Naive thymus-derived CD4-positive, alpha-beta T cell (primary cell): ENCODE measurements around the gene TUBA1C. TPM values are rescaled to one million over a fixed set of nuclear protein-coding genes. Genes with fewer than 3 reads are reported as not detected.

Experiments
- ATAC-seq: fragments of 150-1000 bp; cut with Tn5 transposase; 2 replicates; pipeline ENCODE4 v1.10.0; 2021; ENCODE audit warnings: mild to moderate bottlenecking, moderate library complexity
- CTCF ChIA-PET: fragments of 350-600 bp; sonication (Branson Sonifier 250); formaldehyde crosslinking; loops from one replicate; lab custom pipeline; 2021; ENCODE audit warnings: antibody characterized with exemption; lab: Charles Lee
- POLR2A ChIA-PET: fragments of 350-600 bp; sonication (Branson Sonifier 250); formaldehyde crosslinking; loops from one replicate; lab custom pipeline; 2021; ENCODE audit warnings: antibody characterized with exemption, inconsistent platforms; lab: Charles Lee
- DNase-seq, 9 donors: peaks; one replicate each; pipeline versions ENCODE4 v3.0.0 to v3.0.0-alpha.2; 2020 to 2022; ENCODE audit warnings: mixed read lengths in 1 of 9
- H3K27ac ChIP-seq: one replicate; pipeline ENCODE4 v1.7.0; 2013; ENCODE audit warnings: mild to moderate bottlenecking, low read depth, low read length, moderate library complexity
- H3K27me3 ChIP-seq, 2 donors: one replicate each; pipeline ENCODE4 v1.7.0; 2013; ENCODE audit warnings: low read length in 2 of 2, mild to moderate bottlenecking in 2 of 2, moderate library complexity in 2 of 2; ENCODE audit not compliant: control insufficient read depth in 2 of 2, insufficient read depth in 2 of 2
- H3K36me3 ChIP-seq, 3 experiments: 1 replicate in 2 of 3; 2 replicates in 1 of 3; pipeline ENCODE4 v1.7.0; 2013; ENCODE audit warnings: low read length in 3 of 3, mild to moderate bottlenecking in 3 of 3, moderate library complexity in 1 of 3; ENCODE audit not compliant: insufficient read depth in 3 of 3, control insufficient read depth in 2 of 3
- H3K4me1 ChIP-seq, 2 donors: one replicate each; pipeline ENCODE4 v1.7.0; 2013; ENCODE audit warnings: low read length in 2 of 2, mild to moderate bottlenecking in 2 of 2, moderate library complexity in 1 of 2; ENCODE audit not compliant: control insufficient read depth in 2 of 2, insufficient read depth in 2 of 2
- H3K4me3 ChIP-seq: 2 replicates; pipeline ENCODE4 v1.7.0; 2013; ENCODE audit warnings: mild to moderate bottlenecking, low read length
- H3K9me3 ChIP-seq, 3 experiments: 1 replicate in 2 of 3; 2 replicates in 1 of 3; pipeline ENCODE4 v1.7.0; 2013; ENCODE audit warnings: low read length in 3 of 3; ENCODE audit not compliant: control insufficient read depth in 2 of 3
- H3K27ac Mint-ChIP-seq, 9 donors: one replicate each; pipeline ENCODE4 v1.8.0; 2020 to 2022; ENCODE audit warnings: mixed read lengths in 9 of 9, mild to moderate bottlenecking in 8 of 9, moderate library complexity in 5 of 9, inconsistent platforms in 2 of 9
- H3K27me3 Mint-ChIP-seq, 5 donors: one replicate each; pipeline ENCODE4 v1.8.0; 2021 to 2022; ENCODE audit warnings: mixed read lengths in 5 of 5, mild to moderate bottlenecking in 1 of 5
- H3K36me3 Mint-ChIP-seq, 5 donors: one replicate each; pipeline ENCODE4 v1.8.0; 2020 to 2022; ENCODE audit warnings: mixed read lengths in 5 of 5, mild to moderate bottlenecking in 3 of 5, inconsistent platforms in 1 of 5
- H3K4me1 Mint-ChIP-seq, 7 donors: one replicate each; pipeline ENCODE4 v1.8.0; 2020 to 2022; ENCODE audit warnings: mixed read lengths in 7 of 7, mild to moderate bottlenecking in 3 of 7, inconsistent platforms in 1 of 7
- H3K4me3 Mint-ChIP-seq, 10 donors: one replicate each; pipeline ENCODE4 v1.8.0; 2020 to 2022; ENCODE audit warnings: mild to moderate bottlenecking in 10 of 10, mixed read lengths in 10 of 10, moderate library complexity in 6 of 10, inconsistent platforms in 2 of 10
- H3K9me3 Mint-ChIP-seq, 11 donors: one replicate each; pipeline ENCODE4 v1.8.0; 2020 to 2022; ENCODE audit warnings: mixed read lengths in 11 of 11, mild to moderate bottlenecking in 4 of 11, inconsistent platforms in 1 of 11, moderate library complexity in 1 of 11
- intact Hi-C, 2 donors: fragments of 100-400 bp; cut with micrococcal nuclease; formaldehyde crosslinking; loops; one replicate each; pipeline ENCODE4 v1.15.1; 2023
- polyA plus RNA-seq, 2 donors: library from polyadenylated mRNA; unstranded; fragments of 300-500 nt; fragmentation: Illumina TruSeq; gene quantifications; one replicate each; pipeline ENCODE4 v1.2.3, GENCODE V29; 2021
- total RNA-seq, 6 experiments: library from RNA in 5 of 6; stranded (reverse) in 5 of 6; gene quantifications; 1 replicate in 5 of 6; 2 replicates in 1 of 6; pipeline ENCODE4 v1.2.3 and lab custom pipeline; 2021 to 2026

TUBA1C gene
- total and polyA plus RNA-seq, 7 experiments from 2014 or later = 17.9 to 195 (median 23.1) TPM

DNA sequence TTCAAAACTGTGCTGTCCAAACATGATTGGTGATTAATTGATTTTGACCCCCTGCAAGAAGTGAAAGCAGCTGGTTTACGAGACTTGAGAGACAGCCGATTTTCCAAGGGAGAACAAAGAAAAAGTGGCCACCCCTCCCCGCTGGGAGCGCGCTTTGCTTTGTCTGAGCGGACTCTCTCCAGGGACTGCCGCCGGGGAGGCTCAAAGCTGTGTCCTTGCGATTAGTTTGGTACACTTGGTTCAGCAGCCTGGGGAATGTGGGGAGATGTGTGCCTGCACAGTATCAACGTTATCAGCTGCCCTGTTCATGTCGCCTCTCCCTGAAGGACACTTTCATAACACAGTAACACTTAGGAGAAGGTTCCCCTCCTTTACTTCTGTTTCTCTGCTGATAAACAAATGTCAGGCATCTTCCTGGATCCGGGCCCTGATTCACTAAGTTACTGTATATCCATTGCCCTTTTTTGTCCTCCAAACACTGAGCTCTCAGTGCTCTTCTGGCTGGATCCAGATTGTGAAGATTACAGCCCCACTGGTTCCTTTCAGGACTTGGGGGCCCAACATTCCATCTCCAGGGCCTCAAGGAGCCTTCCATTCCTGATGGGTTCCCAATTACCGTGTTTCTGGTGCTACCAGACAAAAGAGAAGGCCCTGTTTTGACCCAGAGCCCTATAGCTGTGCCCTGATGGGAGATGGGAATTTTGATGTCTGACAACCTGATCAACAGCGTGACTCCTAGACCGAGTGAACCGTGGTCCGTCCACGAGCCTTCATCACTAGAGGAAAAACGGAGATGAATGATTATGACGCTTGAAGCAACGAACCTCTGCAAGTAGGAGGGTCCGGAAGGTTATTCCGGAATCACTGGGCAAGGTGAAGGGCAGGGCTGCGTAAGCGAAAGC, 31.7 kb upstream of the TUBA1C start:
- H3K4me3 ChIP-seq = no peak overlapping the region
- peaks cover 0 to 7% of the 10 kb centered on the region in 2 donors for H3K4me1 ChIP-seq
- peaks cover 0 to 12% (median 9%) of the 10 kb centered on the region in 7 donors for H3K4me1 Mint-ChIP-seq
- ATAC-seq = no peak
- intact Hi-C loops = no loop called here
- peaks cover 0 to 7% (median 0%) of the 10 kb centered on the region in 5 donors for H3K27me3 Mint-ChIP-seq
- no peak overlapping the region for H3K27ac ChIP-seq
- no peaks in the 10 kb centered on the region for H3K9me3 Mint-ChIP-seq
- DNase-seq = peak in 1 of 9 donors; percentile 7
- POLR2A ChIA-PET = interaction anchor here (5.2 to 5.3 kb wide), 2 partner anchors 45 to 102 kb away, joined by 38 to 39 read pairs; partner anchors contain the start of genes TUBA1A and TUBA1B
- H3K27ac Mint-ChIP-seq = peak overlapping the region; percentile 65 to 93 (median 89)
- no peaks in the 10 kb centered on the region for H3K27me3 ChIP-seq
- CTCF ChIA-PET = interaction anchor here (1.2 to 2.9 kb wide), 5 partner anchors 9 to 170 kb away, joined by 3 to 20 read pairs (median 5); partner anchors contain the start of genes LMBR1L and TUBA1B
- no peaks in the 10 kb centered on the region for H3K9me3 ChIP-seq
- H3K36me3 ChIP-seq = no peaks in the 10 kb centered on the region
- H3K4me3 Mint-ChIP-seq = peak overlapping the region; percentile 68 to 89 (median 85)
- H3K36me3 Mint-ChIP-seq = no peaks in the 10 kb centered on the region

DNA sequence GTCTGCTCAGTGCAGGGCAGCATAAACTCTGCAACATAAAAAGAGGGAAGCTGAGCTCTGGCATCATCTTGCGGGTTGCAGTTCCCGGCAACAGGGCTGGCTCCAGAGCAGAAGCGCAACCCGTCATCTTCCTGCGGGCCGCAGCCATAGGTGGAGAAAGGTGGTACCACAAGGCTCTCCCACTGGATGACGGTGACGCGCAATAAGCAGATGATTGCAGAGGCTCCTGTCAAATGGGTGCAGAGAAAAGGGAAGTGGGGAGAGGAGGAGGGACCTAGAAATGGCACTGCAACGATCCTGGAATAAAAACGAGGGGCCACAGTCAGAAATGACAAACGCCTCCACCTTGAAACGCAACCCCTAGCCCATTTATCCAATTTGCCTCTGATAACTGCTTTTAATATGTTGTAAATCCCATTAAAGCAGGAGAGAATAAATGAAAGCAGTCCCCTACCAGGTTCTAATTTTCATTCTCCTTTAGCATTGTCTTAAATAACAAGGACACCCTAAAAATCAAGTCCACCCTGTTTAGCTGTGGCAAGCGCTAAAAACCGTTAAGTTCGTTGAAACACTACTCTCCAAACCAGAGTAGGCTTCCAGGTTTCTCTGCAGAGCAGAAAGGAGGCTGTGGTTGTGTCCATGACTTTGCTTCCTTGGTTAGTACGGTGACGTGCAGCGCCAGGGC, 30.9 kb upstream of the TUBA1C start:
- ATAC-seq = peak; percentile 65
- peaks cover 0 to 7% (median 0%) of the 10 kb centered on the region in 5 donors for H3K27me3 Mint-ChIP-seq
- Histone ChIP-seq H3K27me3 (no peaks in the 10 kb centered on the region), H3K4me1 (peaks cover 0 to 7% of the 10 kb centered on the region in 2 donors), H3K4me3 (no peak overlapping the region), H3K36me3 (no peaks in the 10 kb centered on the region), H3K9me3 (no peaks in the 10 kb centered on the region), H3K27ac (peak overlapping the region; percentile 66)
- peaks cover 0 to 12% (median 9%) of the 10 kb centered on the region in 7 donors for H3K4me1 Mint-ChIP-seq
- intact Hi-C loops = loop anchor here (1.0 to 2.0 kb wide), 10 partner anchors 30 to 382 kb away; partner anchors contain the start of genes KMT2D (in 2 of the 2), DDX23 (in 1 of the 2), LMBR1L (in 1 of the 2) and TUBA1A (in 1 of the 2)
- H3K9me3 Mint-ChIP-seq = no peaks in the 10 kb centered on the region
- DNase-seq = peak in 7 of 9 donors; percentile 2 to 38 (median 13)
- POLR2A ChIA-PET = interaction anchor here (5.2 to 5.3 kb wide), 2 partner anchors 46 to 103 kb away, joined by 38 to 39 read pairs; partner anchors contain the start of genes TUBA1A and TUBA1B
- H3K4me3 Mint-ChIP-seq = peak overlapping the region; percentile 68 to 89 (median 85)
- no peaks in the 10 kb centered on the region for H3K36me3 Mint-ChIP-seq
- H3K27ac Mint-ChIP-seq = peak overlapping the region; percentile 75 to 93 (median 89)
- CTCF ChIA-PET = interaction anchor here (1.0 to 2.9 kb wide), 5 partner anchors 26 to 164 kb away, joined by 3 to 20 read pairs (median 3); partner anchors contain the start of genes LMBR1L, RHEBL1 and TUBA1B

DNA sequence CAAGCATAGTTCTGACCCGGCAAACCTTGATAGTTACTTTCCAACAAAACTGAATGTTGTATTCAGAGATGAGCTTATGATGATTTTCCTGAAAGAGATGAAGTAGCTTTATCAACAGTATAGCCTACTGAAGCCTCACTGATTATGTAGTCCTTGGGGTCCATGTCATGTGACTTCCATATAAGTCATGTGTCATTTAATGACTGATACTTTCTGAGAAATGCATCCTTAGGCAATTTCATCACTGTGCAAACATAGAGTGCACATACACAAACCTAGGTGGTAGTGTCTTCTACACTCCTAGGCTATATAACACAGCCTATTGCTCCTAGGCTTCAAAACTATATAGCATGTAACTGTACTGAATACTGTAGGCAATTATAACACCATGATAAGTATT, 28.5 kb upstream of the TUBA1C start:
- intact Hi-C loops = no loop called here
- ATAC-seq (no peak), DNase-seq (no peak)
- peak overlapping the region in 3 of 10 donors; percentile 23 to 33 (median 29) for H3K4me3 Mint-ChIP-seq
- ChIA-PET POLR2A (interaction anchor here (0.6 to 1.7 kb wide), 5 partner anchors 46 to 106 kb away, joined by 3 to 4 read pairs (median 3); partner anchors contain the start of gene TUBA1B), CTCF (interaction anchor here (0.5 to 1.8 kb wide), 5 partner anchors 15 to 149 kb away, joined by 3 to 12 read pairs (median 3); partner anchors contain the start of gene TUBA1A)
- H3K36me3 Mint-ChIP-seq = no peaks in the 10 kb centered on the region
- no peaks in the 10 kb centered on the region for H3K9me3 ChIP-seq
- no peaks in the 10 kb centered on the region for H3K36me3 ChIP-seq
- H3K4me1 Mint-ChIP-seq = peaks cover 0 to 12% (median 8%) of the 10 kb centered on the region in 7 donors
- H3K4me1 ChIP-seq = peaks cover 0 to 7% of the 10 kb centered on the region in 2 donors
- no peak overlapping the region for H3K27ac ChIP-seq
- no peaks in the 10 kb centered on the region for H3K27me3 ChIP-seq
- no peaks in the 10 kb centered on the region for H3K9me3 Mint-ChIP-seq
- H3K27ac Mint-ChIP-seq = peak overlapping the region in 2 of 9 donors; percentile 43 to 55
- H3K27me3 Mint-ChIP-seq = peaks cover 0 to 14% (median 0%) of the 10 kb centered on the region in 5 donors
- no peak overlapping the region for H3K4me3 ChIP-seq

DNA sequence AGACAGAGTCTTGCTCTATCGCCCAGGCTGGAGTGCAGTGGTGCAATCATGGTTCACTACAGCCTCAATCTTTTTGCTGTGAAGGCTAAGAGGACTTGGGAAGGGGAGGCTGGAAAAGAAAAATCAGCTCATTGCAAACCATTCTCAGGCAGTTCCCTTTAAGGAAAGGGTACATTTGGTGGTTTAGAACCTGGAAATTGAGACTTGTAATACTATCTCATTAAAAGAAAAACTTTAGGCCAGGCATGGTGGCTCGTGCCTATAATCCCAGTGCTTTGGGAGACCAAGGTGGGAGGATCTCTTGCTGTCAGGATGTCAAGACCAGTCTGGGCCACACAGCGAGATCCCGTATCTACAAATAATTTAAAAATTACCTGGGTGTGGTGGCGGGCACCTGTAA, 21.3 kb upstream of the TUBA1C start:
- CTCF ChIA-PET = interaction anchor here (0.7 to 1.1 kb wide), 5 partner anchors 8 to 340 kb away, joined by 3 to 4 read pairs (median 3); a partner anchor contains a TSS
- Mint-ChIP-seq H3K27ac (no peak overlapping the region), H3K4me1 (peaks cover 0 to 2% (median 0%) of the 10 kb centered on the region in 7 donors), H3K9me3 (no peaks in the 10 kb centered on the region), H3K4me3 (no peak overlapping the region), H3K36me3 (no peaks in the 10 kb centered on the region), H3K27me3 (peaks cover 0 to 7% (median 0%) of the 10 kb centered on the region in 5 donors)
- Histone ChIP-seq H3K27me3 (no peaks in the 10 kb centered on the region), H3K4me1 (no peaks in the 10 kb centered on the region), H3K36me3 (no peaks in the 10 kb centered on the region), H3K9me3 (no peaks in the 10 kb centered on the region), H3K4me3 (no peak overlapping the region), H3K27ac (no peak overlapping the region)
- no peak for DNase-seq
- ATAC-seq = no peak
- intact Hi-C loops = no loop called here
- POLR2A ChIA-PET = interaction anchor here (0.6 to 0.7 kb wide), 2 partner anchors 179 to 782 kb away, joined by 3 to 4 read pairs; no protein-coding TSS in a partner anchor

DNA sequence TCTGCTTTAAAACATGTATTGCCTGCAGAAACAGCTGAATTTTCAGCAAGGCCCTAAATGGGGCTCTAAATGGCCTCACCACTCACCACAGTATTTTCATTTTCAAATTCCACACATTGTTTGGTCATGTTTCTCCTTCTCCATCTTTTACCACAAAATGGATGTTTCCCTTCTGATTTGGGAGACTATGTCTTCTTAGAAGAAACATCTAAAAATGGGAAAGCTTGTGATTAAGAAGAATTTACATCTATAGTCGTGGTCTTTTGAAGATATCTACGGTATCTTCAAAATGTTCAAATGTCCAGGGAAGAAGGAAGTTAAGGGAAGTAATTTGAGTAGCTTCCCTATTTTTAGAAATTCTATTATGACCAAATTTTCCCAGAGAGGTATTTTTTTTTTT, 20.7 kb upstream of the TUBA1C start:
- no peak overlapping the region for H3K4me3 Mint-ChIP-seq
- intact Hi-C loops = no loop called here
- H3K27me3 Mint-ChIP-seq = peaks cover 0 to 7% (median 0%) of the 10 kb centered on the region in 5 donors
- no peak overlapping the region for H3K4me3 ChIP-seq
- no peak for DNase-seq
- CTCF ChIA-PET = interaction anchor here (0.7 to 1.1 kb wide), 4 partner anchors 9 to 340 kb away, joined by 3 to 4 read pairs (median 4); a partner anchor contains a TSS
- H3K9me3 ChIP-seq = no peaks in the 10 kb centered on the region
- no peaks in the 10 kb centered on the region for H3K36me3 ChIP-seq
- ATAC-seq = no peak
- H3K27me3 ChIP-seq = no peaks in the 10 kb centered on the region
- H3K9me3 Mint-ChIP-seq = no peaks in the 10 kb centered on the region
- H3K27ac Mint-ChIP-seq = no peak overlapping the region
- peaks cover 0 to 2% (median 0%) of the 10 kb centered on the region in 7 donors for H3K4me1 Mint-ChIP-seq
- no peaks in the 10 kb centered on the region for H3K36me3 Mint-ChIP-seq
- POLR2A ChIA-PET = interaction anchor here (0.6 to 0.7 kb wide), 3 partner anchors 9 to 782 kb away, joined by 3 to 4 read pairs (median 3); no protein-coding TSS in a partner anchor
- no peaks in the 10 kb centered on the region for H3K4me1 ChIP-seq
- H3K27ac ChIP-seq = no peak overlapping the region
